Eye (tissue), 1 donor: ENCODE measurements around the gene ANXA6.

Experiments used
- DNase-seq: peaks from one replicate; pipeline ENCODE4 v3.0.0-alpha.2; 2015

Gene ANXA6

GRCh38 chr5:151151793-151152192, 5.8 kb downstream of the ANXA6 start:
- no peak for DNase-seq

DNA sequence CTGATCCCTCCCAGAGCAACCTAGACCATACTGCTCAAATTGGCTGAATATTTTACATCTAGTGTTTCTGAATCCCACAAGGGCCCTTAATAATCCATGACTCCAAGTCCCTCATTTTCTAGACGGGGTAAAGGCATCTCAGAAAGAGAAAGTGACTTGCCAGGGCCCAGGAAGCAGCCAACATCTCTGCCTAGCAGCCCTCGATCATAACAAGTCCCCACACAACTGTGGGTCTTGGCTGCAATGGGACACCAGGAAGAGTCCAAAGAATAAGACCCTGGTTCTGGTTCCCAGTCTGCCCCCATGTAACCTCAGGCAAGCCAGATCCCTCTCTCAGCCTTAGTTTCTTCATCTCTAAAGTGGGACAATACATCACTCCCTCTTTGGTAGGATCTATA, 6.3 kb downstream of the ANXA6 start:
- DNase-seq = no peak

GRCh38 chr5:151150471-151151262, 6.9 kb downstream of the ANXA6 start:
- DNase-seq = peak; percentile 83

- no peak for DNase-seq
Measured at GRCh38 chr5:151148583-151148982, 9.0 kb downstream of the ANXA6 start.

- no peak for DNase-seq
Measured at GRCh38 chr5:151147033-151147432, 10.5 kb downstream of the ANXA6 start.

- no peak for DNase-seq
Measured at GRCh38 chr5:151146061-151146460, 11.5 kb downstream of the ANXA6 start.

GRCh38 chr5:151144922-151145321, 12.7 kb downstream of the ANXA6 start:
- no peak for DNase-seq

- no peak for DNase-seq
Measured at GRCh38 chr5:151144275-151144674, 13.3 kb downstream of the ANXA6 start.

DNA sequence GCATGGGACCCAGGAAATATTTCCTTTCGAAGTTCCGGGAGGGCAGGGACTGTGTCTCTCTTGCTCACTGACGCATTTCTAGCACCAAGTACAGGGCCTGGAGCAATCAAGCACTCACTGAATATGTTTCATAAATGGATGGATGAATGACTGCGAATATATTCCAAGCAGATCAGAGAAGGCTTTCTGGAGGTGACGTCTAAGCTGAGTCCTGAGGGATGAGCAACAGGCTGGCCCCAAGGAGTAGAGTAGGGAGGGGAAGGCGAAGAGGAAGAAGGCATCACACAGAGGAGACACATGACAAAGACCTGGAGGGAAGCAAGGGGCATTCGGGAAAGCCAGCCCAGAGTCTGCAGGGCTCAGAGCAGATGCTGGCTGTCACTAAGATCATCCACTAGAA, 13.9 kb downstream of the ANXA6 start:
- no peak for DNase-seq

GRCh38 chr5:151142933-151143332, 14.6 kb downstream of the ANXA6 start:
- DNase-seq = no peak

- DNase-seq = no peak
Measured at GRCh38 chr5:151141535-151141934, 16.0 kb downstream of the ANXA6 start.

- no peak for DNase-seq
Measured at GRCh38 chr5:151140686-151141459, 16.7 kb downstream of the ANXA6 start.

GRCh38 chr5:151139646-151140045, 17.9 kb downstream of the ANXA6 start:
- no peak for DNase-seq

DNA sequence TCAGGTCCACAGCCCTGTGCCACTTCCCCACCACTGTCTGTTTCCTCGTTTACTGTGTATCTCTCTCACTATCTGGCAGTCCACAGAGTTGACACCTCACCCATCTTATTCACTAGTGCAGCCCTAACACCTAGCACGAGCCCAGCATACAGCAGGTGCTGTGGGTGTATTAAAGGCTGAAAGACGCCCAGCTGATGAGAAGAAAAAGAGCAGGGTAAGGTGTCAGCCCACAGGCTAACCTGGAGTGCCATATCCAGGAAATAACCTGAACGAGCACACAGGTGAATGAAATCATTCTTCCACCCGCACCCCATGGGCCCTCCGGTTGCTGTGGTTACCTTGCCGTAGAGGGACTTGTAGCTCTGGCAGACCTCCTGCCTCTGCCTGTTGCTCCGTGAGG, 18.6 kb downstream of the ANXA6 start:
- DNase-seq = no peak

DNA sequence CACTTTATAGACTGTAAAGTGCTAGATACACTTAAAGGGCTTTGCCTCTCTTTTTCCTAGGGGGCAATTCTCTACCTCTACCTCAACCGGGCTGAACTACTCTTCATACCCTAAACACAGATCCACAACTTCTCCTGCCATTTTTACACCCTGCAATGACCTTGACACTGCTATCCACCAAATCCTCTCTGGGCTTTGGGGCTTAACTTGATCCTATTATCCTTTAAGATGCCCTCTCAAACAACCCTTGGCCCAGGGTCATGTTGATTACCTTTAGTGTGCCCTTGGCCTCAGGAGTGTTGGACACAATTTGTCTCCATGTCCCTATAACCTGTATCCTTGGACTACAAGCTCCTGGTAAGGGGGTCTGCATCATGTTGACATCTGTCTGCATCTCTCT, 19.5 kb downstream of the ANXA6 start:
- DNase-seq = no peak

- no peak for DNase-seq
Measured at GRCh38 chr5:151137067-151137825, 20.3 kb downstream of the ANXA6 start.

DNA sequence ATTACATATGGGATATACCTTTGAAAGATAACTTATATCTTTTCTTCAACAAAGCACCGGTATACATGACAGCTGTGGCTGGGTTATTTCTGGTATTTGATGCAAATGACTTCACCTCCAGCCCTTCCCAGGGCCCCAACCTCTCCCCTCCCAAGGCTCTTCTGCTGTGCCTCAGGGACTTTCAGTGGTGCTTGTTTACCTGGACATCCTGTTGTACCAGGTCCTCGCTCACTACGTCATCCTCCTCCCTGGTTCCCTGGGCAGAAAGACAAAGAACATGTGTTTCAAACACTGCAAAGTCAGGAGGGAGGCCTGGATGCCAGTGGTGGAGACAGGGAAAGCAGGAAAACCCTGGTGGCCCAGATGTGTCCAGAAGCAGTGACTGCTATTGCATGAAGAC, 23.4 kb downstream of the ANXA6 start:
- no peak for DNase-seq

- DNase-seq = no peak
Measured at GRCh38 chr5:151132963-151133362, 24.6 kb downstream of the ANXA6 start.

DNA sequence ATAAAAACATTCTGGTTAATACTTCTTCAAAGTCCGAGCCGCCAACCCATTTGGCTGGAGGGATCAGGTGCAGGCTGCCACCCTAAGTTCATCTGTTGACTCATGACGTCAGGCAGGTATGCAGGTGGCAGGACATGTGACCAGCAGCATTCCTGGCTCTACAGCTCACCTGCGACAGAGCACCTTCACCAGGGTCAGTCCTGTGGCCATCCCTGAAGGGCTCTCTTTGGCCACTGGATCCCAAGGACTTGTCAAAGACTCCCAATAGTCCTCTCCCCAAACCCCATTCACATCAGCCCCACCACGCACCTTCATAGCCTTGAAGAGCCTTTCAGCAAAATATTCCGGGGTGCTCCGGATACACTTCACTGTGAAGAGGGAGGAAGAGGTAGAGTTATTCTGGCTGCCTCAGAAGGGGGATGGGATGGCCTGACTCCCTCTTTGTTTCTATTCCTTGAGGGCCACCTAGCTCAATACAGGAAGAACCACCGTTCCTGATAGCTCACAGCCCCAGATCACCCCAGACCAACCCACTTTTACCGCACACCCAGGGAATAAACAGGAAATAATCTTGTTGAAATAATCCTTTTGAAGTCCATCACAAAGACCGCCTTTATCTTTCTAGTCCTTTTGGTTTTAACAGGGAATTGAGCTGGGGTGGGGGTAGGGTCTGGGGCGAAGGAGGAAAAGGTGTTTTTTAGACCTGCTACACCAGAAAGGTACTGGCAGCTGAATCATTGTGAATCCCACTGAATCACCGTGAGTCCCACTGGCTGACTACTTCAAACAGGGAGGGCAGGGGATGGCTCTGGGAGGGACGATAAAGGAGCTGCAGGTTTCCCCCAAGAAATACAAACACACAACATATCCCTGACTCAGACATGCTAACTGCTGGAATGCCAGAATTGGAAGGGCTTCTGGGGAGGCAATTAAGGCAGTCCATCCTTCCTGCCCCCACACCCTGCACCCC, 26.4 kb downstream of the ANXA6 start:
- no peak for DNase-seq

DNA sequence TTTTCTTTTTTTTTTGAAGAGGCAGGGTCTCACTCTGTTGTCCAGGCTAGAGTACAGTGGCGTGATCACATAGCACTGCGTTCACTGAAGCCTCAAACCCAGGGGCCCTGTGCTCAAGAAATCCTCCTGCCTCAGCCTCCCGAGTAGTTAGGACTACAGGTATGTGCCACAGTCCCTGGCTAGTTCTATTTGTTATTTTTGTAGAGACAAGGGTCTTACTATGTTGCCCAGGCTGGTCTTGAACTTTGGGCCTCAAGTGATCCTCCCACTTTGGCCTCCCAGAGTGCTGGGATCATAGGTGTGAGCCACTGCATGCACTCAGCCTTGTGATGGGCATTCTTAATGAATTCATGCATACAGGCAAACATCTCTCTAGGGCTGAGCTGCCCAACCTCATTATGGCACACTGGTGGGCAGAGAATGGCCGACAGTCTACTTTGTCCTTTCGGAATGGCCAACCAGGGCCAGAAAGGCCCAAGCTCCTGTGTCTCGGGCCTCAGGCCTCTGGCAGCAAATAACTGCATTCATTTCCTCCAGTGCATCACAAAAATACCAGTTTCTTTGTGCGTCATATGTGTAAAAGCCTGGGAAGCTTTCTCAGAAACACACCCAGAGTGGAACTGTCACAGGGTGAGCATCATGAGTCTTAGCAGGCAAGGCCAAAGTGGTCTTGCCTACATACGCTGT, 27.2 kb downstream of the ANXA6 start:
- DNase-seq = no peak

DNA sequence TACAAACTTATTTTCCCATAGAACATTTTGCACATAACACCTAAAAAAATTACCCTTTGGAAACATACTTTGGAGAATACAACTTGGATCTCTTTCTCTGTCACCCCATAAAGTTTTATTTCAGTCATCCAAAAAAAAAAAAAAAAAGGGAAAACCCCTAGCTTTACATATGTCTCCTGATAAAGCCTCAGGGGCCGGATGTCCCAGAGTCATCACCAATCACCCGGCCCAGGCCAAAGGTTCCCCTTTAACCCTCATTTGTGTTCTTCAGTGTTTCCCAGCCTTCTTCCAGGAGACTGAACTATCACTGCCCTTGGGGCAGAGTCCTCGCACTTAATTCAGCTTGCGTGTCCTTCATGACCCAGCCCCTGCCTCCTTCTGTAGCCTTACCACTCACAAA, 28.8 kb downstream of the ANXA6 start:
- no peak for DNase-seq

DNA sequence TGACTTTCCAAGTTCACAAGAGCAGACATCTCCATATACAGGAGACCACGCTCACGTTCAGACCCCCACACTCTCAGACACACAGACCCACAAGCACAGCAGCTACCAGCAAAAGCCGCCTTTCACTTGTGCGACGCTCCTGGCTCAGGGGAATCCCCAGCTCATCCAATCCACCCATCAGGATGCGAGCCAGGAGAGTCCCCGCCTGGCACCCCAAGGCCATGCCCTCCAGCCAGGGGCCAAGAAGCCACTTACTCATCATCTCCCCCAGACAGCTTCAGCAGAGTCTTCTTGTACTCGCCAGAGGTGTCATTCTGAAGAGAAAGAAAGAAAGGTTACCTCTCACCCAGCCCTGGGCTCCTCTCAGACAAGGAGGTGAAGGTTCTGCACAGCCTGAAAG, 29.7 kb downstream of the ANXA6 start:
- no peak for DNase-seq
